Measurements from ENCODE around the gene FAM171A1. TPM values are rescaled to one million over a fixed set of nuclear protein-coding genes. Genes with fewer than 3 reads are reported as not detected.
A peak's percentile ranks its signal among the peaks of the same experiment; 100 is the strongest.

Gene FAM171A1
- total and polyA plus RNA-seq, 5 donors from 2014 or later = 2.4 to 4.8 (median 4.5) TPM

GRCh38 chr10:15387021-15387420, 15.9 kb upstream of the FAM171A1 start:
- Mint-ChIP-seq H3K4me3 (no peak overlapping the region), H3K27me3 (peaks cover 30% of the 10 kb centered on the region), H3K4me1 (no peaks in the 10 kb centered on the region)

DNA sequence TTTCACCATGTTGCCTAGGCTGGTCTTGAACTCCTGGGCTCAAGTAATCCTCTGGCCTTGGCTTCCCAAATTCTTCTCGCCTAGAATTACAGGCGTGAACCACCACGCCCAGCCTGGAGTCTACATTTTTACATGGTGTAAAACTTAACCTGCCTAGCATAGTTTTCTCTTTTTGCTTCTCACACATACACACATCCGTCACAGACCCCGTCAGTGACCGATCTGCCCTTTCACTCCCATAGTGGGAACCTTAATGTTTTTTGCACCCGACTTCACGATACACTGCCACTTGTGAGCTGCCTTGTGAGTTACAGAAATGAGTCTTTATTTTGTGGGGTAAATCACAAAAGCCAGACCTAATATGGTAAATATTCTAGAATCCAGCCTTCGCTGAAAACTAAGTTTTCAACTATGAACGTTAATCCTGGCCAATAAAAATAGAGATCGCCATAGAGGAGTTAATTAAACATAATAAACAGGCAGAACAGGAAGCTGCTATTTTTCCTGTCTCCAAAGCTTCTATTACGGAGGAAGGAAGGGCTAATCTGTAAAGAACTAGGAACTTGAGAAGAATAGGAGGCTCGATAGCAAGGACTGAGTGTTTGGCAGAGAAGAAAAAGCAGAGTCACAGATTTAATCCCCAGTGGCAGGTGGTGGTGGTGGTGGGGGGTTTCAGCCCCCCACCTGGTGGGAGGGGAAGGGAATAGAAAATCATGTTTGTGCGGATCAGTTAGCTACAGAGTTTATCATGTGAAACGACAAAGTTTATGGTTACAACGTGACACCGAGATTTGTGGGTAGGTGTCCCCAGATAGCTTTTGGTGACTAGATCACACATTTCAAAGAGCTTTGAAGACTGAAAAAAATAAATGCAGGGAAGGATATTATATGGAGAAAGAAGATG, 14.7 kb upstream of the FAM171A1 start:
- Mint-ChIP-seq H3K27ac (peak overlapping the region in 1 of 3 donors; percentile 39), H3K27me3 (peaks cover 42% of the 10 kb centered on the region), H3K36me3 (no peaks in the 10 kb centered on the region), H3K4me1 (no peaks in the 10 kb centered on the region), H3K9me3 (no peaks in the 10 kb centered on the region), H3K4me3 (no peak overlapping the region)
- H3K27me3 ChIP-seq (ENCODE audit: control insufficient read depth, insufficient read depth, low read length) = no peaks in the 10 kb centered on the region
- DNase-seq (no peak), ATAC-seq (ENCODE audit: low read depth in 2 of 2) (no peak)
- no peaks in the 10 kb centered on the region for H3K4me1 ChIP-seq (ENCODE audit: control insufficient read depth, insufficient read depth, low read length, poor library complexity, severe bottlenecking)
- H3K9me3 ChIP-seq (ENCODE audit: control insufficient read depth in 2 of 2, low read length in 2 of 2) = no peaks in the 10 kb centered on the region
- no peaks in the 10 kb centered on the region for H3K36me3 ChIP-seq (ENCODE audit: control insufficient read depth, insufficient read depth, low read length)
- no peak overlapping the region for H3K27ac ChIP-seq (ENCODE audit: insufficient read depth, low read length, poor library complexity, severe bottlenecking)
- no peak overlapping the region for H3K4me3 ChIP-seq (ENCODE audit: low read depth, low read length)

More at GRCh38 chr10:15387021-15387420, 15.9 kb upstream of the FAM171A1 start:
- Histone ChIP-seq H3K36me3 (ENCODE audit: control insufficient read depth, insufficient read depth, low read length) (no peaks in the 10 kb centered on the region), H3K4me3 (ENCODE audit: low read depth, low read length) (no peak overlapping the region), H3K27me3 (ENCODE audit: control insufficient read depth, insufficient read depth, low read length) (no peaks in the 10 kb centered on the region), H3K4me1 (ENCODE audit: control insufficient read depth, insufficient read depth, low read length, poor library complexity, severe bottlenecking) (no peaks in the 10 kb centered on the region), H3K9me3 (ENCODE audit: control insufficient read depth in 2 of 2, low read length in 2 of 2) (no peaks in the 10 kb centered on the region), H3K27ac (ENCODE audit: insufficient read depth, low read length, poor library complexity, severe bottlenecking) (no peak overlapping the region)
- no peaks in the 10 kb centered on the region for H3K36me3 Mint-ChIP-seq
- H3K9me3 Mint-ChIP-seq = no peaks in the 10 kb centered on the region
- no peak overlapping the region for H3K27ac Mint-ChIP-seq
- DNase-seq (no peak), ATAC-seq (ENCODE audit: low read depth in 2 of 2) (no peak)

- Histone ChIP-seq H3K36me3 (ENCODE audit: control insufficient read depth, insufficient read depth, low read length) (no peaks in the 10 kb centered on the region), H3K27me3 (ENCODE audit: control insufficient read depth, insufficient read depth, low read length) (no peaks in the 10 kb centered on the region), H3K27ac (ENCODE audit: insufficient read depth, low read length, poor library complexity, severe bottlenecking) (no peak overlapping the region), H3K9me3 (ENCODE audit: control insufficient read depth in 2 of 2, low read length in 2 of 2) (no peaks in the 10 kb centered on the region), H3K4me1 (ENCODE audit: control insufficient read depth, insufficient read depth, low read length, poor library complexity, severe bottlenecking) (no peaks in the 10 kb centered on the region), H3K4me3 (ENCODE audit: low read depth, low read length) (no peak overlapping the region)
- ATAC-seq (ENCODE audit: low read depth in 2 of 2) (no peak), DNase-seq (no peak)
- no peak overlapping the region for H3K4me3 Mint-ChIP-seq
- H3K36me3 Mint-ChIP-seq = no peaks in the 10 kb centered on the region
- H3K4me1 Mint-ChIP-seq = peaks cover 0 to 2% (median 0%) of the 10 kb centered on the region in 4 donors
- H3K27me3 Mint-ChIP-seq = peaks cover 55% of the 10 kb centered on the region
- H3K9me3 Mint-ChIP-seq = no peaks in the 10 kb centered on the region
- no peak overlapping the region for H3K27ac Mint-ChIP-seq
Measured at GRCh38 chr10:15381420-15381819, 10.3 kb upstream of the FAM171A1 start.

DNA sequence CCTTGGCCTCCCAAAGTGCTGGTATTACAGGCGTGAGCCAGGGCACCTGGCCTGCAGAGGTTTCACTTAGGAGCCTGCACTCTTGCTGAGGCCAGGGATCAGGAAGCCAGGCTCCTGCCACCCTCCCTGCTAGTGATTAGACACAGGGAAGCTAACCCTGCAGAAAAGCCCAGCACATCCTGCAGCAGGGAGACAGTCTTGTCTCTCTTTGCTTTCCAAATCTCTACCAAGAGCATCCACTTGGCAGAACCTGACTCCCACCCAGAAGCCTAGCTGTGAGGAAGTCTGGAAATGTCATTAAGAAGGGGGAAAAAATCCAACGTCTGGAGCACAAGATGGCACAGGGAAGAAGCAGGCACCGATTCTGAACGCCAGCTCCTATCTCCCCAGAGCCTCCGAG, 8.0 kb upstream of the FAM171A1 start:
- Histone ChIP-seq H3K36me3 (ENCODE audit: control insufficient read depth, insufficient read depth, low read length) (no peaks in the 10 kb centered on the region), H3K4me1 (ENCODE audit: control insufficient read depth, insufficient read depth, low read length, poor library complexity, severe bottlenecking) (no peaks in the 10 kb centered on the region), H3K27me3 (ENCODE audit: control insufficient read depth, insufficient read depth, low read length) (peaks cover 4% of the 10 kb centered on the region), H3K4me3 (ENCODE audit: low read depth, low read length) (no peak overlapping the region), H3K9me3 (ENCODE audit: control insufficient read depth in 2 of 2, low read length in 2 of 2) (no peaks in the 10 kb centered on the region), H3K27ac (ENCODE audit: insufficient read depth, low read length, poor library complexity, severe bottlenecking) (no peak overlapping the region)
- no peak overlapping the region for H3K27ac Mint-ChIP-seq
- ATAC-seq (ENCODE audit: low read depth in 2 of 2) (no peak), DNase-seq (no peak)
- H3K9me3 Mint-ChIP-seq = no peaks in the 10 kb centered on the region
- peaks cover 43% of the 10 kb centered on the region for H3K27me3 Mint-ChIP-seq
- H3K4me3 Mint-ChIP-seq = no peak overlapping the region
- peaks cover 0 to 2% (median 0%) of the 10 kb centered on the region in 4 donors for H3K4me1 Mint-ChIP-seq
- H3K36me3 Mint-ChIP-seq = no peaks in the 10 kb centered on the region

DNA sequence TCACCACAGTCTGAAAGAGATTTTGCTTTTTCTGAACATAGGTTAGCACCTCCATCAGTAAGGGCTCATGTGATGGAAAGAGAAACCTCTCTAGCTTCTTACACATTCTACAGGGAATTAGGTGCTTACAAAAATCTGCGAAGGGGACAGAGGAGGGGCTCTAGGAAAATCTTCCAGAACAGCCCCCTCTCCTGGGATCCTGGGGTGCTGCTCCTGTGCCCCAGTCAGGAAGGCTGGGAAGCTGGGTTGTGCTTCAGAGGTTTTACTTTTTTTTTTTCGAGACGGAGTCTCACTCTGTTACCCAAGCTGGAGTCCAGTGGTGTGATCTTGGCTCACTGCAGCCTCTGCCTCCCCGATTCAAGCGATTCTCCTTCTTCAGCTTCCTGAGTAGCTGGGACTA, 7.5 kb upstream of the FAM171A1 start:
- no peak overlapping the region for H3K4me3 ChIP-seq (ENCODE audit: low read depth, low read length)
- Mint-ChIP-seq H3K4me1 (peaks cover 0 to 2% (median 0%) of the 10 kb centered on the region in 4 donors), H3K4me3 (no peak overlapping the region), H3K27me3 (peaks cover 48% of the 10 kb centered on the region), H3K9me3 (no peaks in the 10 kb centered on the region), H3K27ac (no peak overlapping the region), H3K36me3 (no peaks in the 10 kb centered on the region)
- ATAC-seq (ENCODE audit: low read depth in 2 of 2) = no peak
- H3K27ac ChIP-seq (ENCODE audit: insufficient read depth, low read length, poor library complexity, severe bottlenecking) = no peak overlapping the region
- DNase-seq = no peak
- H3K36me3 ChIP-seq (ENCODE audit: control insufficient read depth, insufficient read depth, low read length) = no peaks in the 10 kb centered on the region
- H3K4me1 ChIP-seq (ENCODE audit: control insufficient read depth, insufficient read depth, low read length, poor library complexity, severe bottlenecking) = no peaks in the 10 kb centered on the region
- H3K9me3 ChIP-seq (ENCODE audit: control insufficient read depth in 2 of 2, low read length in 2 of 2) = no peaks in the 10 kb centered on the region
- H3K27me3 ChIP-seq (ENCODE audit: control insufficient read depth, insufficient read depth, low read length) = peaks cover 8% of the 10 kb centered on the region

- H3K36me3 Mint-ChIP-seq = no peaks in the 10 kb centered on the region
- ATAC-seq (ENCODE audit: low read depth in 2 of 2) (no peak), DNase-seq (no peak)
- Histone ChIP-seq H3K9me3 (ENCODE audit: control insufficient read depth in 2 of 2, low read length in 2 of 2) (no peaks in the 10 kb centered on the region), H3K36me3 (ENCODE audit: control insufficient read depth, insufficient read depth, low read length) (no peaks in the 10 kb centered on the region), H3K4me1 (ENCODE audit: control insufficient read depth, insufficient read depth, low read length, poor library complexity, severe bottlenecking) (peaks cover 7% of the 10 kb centered on the region), H3K27ac (ENCODE audit: insufficient read depth, low read length, poor library complexity, severe bottlenecking) (no peak overlapping the region), H3K4me3 (ENCODE audit: low read depth, low read length) (no peak overlapping the region), H3K27me3 (ENCODE audit: control insufficient read depth, insufficient read depth, low read length) (peaks cover 26% of the 10 kb centered on the region)
- peaks cover 0 to 2% (median 0%) of the 10 kb centered on the region in 7 donors for H3K9me3 Mint-ChIP-seq
- peaks cover 55% of the 10 kb centered on the region for H3K27me3 Mint-ChIP-seq
- no peak overlapping the region for H3K27ac Mint-ChIP-seq
- no peak overlapping the region for H3K4me3 Mint-ChIP-seq
- H3K4me1 Mint-ChIP-seq = peaks cover 0 to 8% (median 3%) of the 10 kb centered on the region in 4 donors
Measured at GRCh38 chr10:15374566-15374965, 3.5 kb upstream of the FAM171A1 start.

- DNase-seq (no peak), ATAC-seq (ENCODE audit: low read depth in 2 of 2) (no peak)
- no peaks in the 10 kb centered on the region for H3K36me3 ChIP-seq (ENCODE audit: control insufficient read depth, insufficient read depth, low read length)
- peaks cover 7% of the 10 kb centered on the region for H3K4me1 ChIP-seq (ENCODE audit: control insufficient read depth, insufficient read depth, low read length, poor library complexity, severe bottlenecking)
- Mint-ChIP-seq H3K4me1 (peaks cover 0 to 8% (median 5%) of the 10 kb centered on the region in 4 donors), H3K9me3 (peaks cover 0 to 2% (median 0%) of the 10 kb centered on the region in 7 donors), H3K27ac (no peak overlapping the region), H3K4me3 (no peak overlapping the region), H3K27me3 (peaks cover 58% of the 10 kb centered on the region), H3K36me3 (no peaks in the 10 kb centered on the region)
- no peak overlapping the region for H3K27ac ChIP-seq (ENCODE audit: insufficient read depth, low read length, poor library complexity, severe bottlenecking)
- no peak overlapping the region for H3K4me3 ChIP-seq (ENCODE audit: low read depth, low read length)
- H3K27me3 ChIP-seq (ENCODE audit: control insufficient read depth, insufficient read depth, low read length) = peaks cover 28% of the 10 kb centered on the region
- no peaks in the 10 kb centered on the region for H3K9me3 ChIP-seq (ENCODE audit: control insufficient read depth in 2 of 2, low read length in 2 of 2)
Measured at GRCh38 chr10:15374156-15374555, 3.1 kb upstream of the FAM171A1 start.

- Mint-ChIP-seq H3K4me1 (peaks cover 0 to 8% (median 5%) of the 10 kb centered on the region in 4 donors), H3K36me3 (no peaks in the 10 kb centered on the region), H3K4me3 (peak overlapping the region in 1 of 4 donors; percentile 78), H3K27ac (no peak overlapping the region), H3K9me3 (peaks cover 0 to 2% (median 0%) of the 10 kb centered on the region in 7 donors), H3K27me3 (peaks cover 59% of the 10 kb centered on the region)
- Histone ChIP-seq H3K27ac (ENCODE audit: insufficient read depth, low read length, poor library complexity, severe bottlenecking) (no peak overlapping the region), H3K9me3 (ENCODE audit: control insufficient read depth in 2 of 2, low read length in 2 of 2) (no peaks in the 10 kb centered on the region), H3K27me3 (ENCODE audit: control insufficient read depth, insufficient read depth, low read length) (peaks cover 34% of the 10 kb centered on the region), H3K4me3 (ENCODE audit: low read depth, low read length) (no peak overlapping the region), H3K4me1 (ENCODE audit: control insufficient read depth, insufficient read depth, low read length, poor library complexity, severe bottlenecking) (peaks cover 7% of the 10 kb centered on the region), H3K36me3 (ENCODE audit: control insufficient read depth, insufficient read depth, low read length) (no peaks in the 10 kb centered on the region)
- no peak for ATAC-seq (ENCODE audit: low read depth in 2 of 2)
- no peak for DNase-seq
Measured at GRCh38 chr10:15373199-15373598, 2.1 kb upstream of the FAM171A1 start.
